ENCODE results near the gene FBL. TPM values are rescaled to one million over a fixed set of nuclear protein-coding genes. Genes with fewer than 3 reads are reported as not detected.

Gene FBL
- total RNA-seq, 3 donors from 2014 or later = 126 to 200 (median 155) TPM

DNA sequence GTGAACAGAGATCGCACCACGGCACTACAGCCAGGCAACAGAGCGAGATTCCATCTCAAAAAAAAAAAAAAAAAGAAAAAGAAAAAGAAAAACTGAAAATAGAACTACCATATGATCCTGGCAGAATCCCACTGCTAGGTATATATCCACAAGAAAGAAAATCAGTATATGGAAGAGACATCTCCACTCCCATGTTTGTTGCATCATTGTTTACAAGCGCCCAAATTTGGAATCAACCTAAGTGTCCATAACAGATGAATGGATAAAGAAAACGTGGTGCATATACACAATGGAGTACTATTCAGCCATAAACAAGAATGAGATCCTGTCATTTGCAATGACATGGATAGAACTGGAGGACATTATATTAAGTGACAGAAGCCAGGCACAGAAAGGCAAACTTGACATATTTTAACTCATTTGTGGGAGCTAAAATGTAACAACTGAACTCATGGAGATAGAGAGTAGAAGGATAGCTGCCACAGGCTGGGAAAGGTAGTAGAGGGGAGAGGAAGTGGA is 38.3 kb downstream of the FBL start:
- Histone ChIP-seq H3K4me3 (no peak overlapping the region), H3K9me3 (no peaks in the 10 kb centered on the region), H3K36me3 (ENCODE audit: low read depth) (no peaks in the 10 kb centered on the region), H3K4me1 (ENCODE audit: low read depth) (no peaks in the 10 kb centered on the region)
- DNase-seq = no peak
- TF ChIP-seq, protein P1, sequence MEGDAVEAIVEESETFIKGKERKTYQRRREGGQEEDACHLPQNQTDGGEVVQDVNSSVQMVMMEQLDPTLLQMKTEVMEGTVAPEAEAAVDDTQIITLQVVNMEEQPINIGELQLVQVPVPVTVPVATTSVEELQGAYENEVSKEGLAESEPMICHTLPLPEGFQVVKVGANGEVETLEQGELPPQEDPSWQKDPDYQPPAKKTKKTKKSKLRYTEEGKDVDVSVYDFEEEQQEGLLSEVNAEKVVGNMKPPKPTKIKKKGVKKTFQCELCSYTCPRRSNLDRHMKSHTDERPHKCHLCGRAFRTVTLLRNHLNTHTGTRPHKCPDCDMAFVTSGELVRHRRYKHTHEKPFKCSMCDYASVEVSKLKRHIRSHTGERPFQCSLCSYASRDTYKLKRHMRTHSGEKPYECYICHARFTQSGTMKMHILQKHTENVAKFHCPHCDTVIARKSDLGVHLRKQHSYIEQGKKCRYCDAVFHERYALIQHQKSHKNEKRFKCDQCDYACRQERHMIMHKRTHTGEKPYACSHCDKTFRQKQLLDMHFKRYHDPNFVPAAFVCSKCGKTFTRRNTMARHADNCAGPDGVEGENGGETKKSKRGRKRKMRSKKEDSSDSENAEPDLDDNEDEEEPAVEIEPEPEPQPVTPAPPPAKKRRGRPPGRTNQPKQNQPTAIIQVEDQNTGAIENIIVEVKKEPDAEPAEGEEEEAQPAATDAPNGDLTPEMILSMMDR (IDR thresholded peaks at IDR 0.05) = no peak
- intact Hi-C loops (cut with DNase I, micrococcal nuclease) = no loop called here
- ATAC-seq = no peak

DNA sequence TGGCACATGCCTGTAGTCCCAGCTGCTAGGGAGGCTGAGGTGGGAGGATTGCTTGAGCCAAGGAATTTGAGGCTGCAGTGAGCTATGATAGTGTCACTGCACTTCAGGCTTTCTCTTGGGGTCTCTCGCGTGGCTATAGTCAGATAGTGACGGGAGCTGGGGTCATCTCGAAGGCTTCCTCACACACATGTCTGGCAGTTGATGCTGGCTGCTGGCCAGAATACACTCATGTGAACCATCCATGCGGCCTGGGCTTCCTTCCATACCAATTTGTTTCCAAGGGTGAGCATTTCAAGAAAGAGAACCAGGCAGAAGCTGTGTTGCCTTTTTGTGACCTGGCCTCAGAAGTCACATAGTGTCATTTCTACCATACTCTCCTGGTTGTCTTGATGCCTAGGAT is 41.1 kb downstream of the FBL start:
- DNase-seq (no peak), ATAC-seq (no peak)
- no peaks in the 10 kb centered on the region for H3K36me3 ChIP-seq (ENCODE audit: low read depth)
- H3K9me3 ChIP-seq = no peaks in the 10 kb centered on the region
- H3K4me3 ChIP-seq = no peak overlapping the region
- H3K4me1 ChIP-seq (ENCODE audit: low read depth) = no peaks in the 10 kb centered on the region
- TF ChIP-seq, protein P1 (IDR thresholded peaks at IDR 0.05) = no peak
- intact Hi-C loops (cut with DNase I, micrococcal nuclease) = no loop called here

DNA sequence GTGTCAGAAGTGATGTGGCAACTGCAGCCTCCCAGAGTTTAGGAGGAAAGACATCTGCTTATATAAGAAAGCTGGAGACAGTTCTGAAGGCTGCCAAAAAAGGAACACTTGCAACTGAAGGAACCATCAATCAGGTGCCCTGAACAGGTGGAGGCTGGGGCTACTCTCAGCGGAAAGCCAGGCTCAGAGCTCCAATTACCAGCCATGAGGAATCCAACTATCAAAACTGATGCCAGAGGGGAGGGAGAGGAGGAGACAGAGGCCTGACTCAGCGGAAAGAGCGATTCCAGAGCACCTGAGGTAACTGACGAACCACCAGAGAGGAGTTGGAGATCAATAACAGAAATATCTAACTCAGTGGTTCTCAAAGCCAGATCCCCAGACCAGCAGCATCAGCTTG is 43.2 kb downstream of the FBL start:
- Histone ChIP-seq H3K9me3 (no peaks in the 10 kb centered on the region), H3K4me3 (no peak overlapping the region), H3K4me1 (ENCODE audit: low read depth) (no peaks in the 10 kb centered on the region), H3K36me3 (ENCODE audit: low read depth) (no peaks in the 10 kb centered on the region)
- TF ChIP-seq, protein P1 (IDR thresholded peaks at IDR 0.05) = no peak
- ATAC-seq = no peak
- DNase-seq = no peak
- intact Hi-C loops (cut with DNase I, micrococcal nuclease) = no loop called here

DNA sequence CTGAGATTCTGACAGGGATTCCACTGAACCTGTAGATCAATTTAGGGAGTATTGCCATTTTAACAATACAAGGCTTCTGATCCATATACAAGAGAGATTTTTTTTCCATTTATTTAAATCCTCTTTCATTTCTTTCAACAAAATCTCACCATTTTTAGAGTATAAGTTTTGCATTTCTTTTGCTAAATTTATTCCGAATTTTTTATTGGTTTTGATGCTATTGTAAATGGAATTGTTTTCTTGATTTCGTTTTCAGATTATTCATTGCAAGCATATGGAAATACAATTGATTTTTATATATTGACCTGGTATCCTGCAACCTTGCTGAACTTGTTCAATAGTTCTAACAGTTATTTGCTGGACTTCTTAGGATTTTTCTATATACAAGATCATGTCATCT is 49.1 kb downstream of the FBL start:
- ATAC-seq = no peak
- Histone ChIP-seq H3K4me1 (ENCODE audit: low read depth) (no peaks in the 10 kb centered on the region), H3K9me3 (no peaks in the 10 kb centered on the region), H3K36me3 (ENCODE audit: low read depth) (no peaks in the 10 kb centered on the region), H3K4me3 (no peak overlapping the region)
- TF ChIP-seq, protein P1 (IDR thresholded peaks at IDR 0.05) = no peak
- no peak for DNase-seq
- intact Hi-C loops (cut with DNase I, micrococcal nuclease) = no loop called here

DNA sequence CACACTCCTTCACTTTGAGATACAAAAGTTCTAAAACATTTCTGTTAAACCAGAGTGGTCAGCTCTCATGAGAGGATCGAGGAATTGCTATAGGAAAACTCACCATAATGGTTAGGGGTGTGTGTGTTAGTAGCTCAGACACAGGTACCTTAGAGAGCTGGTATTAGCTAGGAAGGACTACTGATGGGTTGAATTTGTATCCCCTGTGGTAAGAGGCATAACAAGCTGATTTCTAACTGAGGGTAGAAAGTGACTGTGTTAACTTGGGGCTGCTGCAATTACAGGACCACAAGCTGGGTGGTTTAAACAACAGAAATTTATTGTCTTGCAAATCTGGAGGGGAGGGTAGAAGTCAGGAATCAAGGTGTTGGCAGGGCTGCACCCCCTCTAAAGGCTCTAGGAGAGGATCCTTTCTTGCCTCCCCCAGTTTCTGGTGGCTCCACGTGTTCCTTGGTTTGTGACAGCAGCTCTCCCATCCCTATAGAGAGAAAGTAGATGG is 50.1 kb downstream of the FBL start:
- no peaks in the 10 kb centered on the region for H3K36me3 ChIP-seq (ENCODE audit: low read depth)
- TF ChIP-seq, protein P1 (IDR thresholded peaks at IDR 0.05) = no peak
- H3K9me3 ChIP-seq = no peaks in the 10 kb centered on the region

DNA sequence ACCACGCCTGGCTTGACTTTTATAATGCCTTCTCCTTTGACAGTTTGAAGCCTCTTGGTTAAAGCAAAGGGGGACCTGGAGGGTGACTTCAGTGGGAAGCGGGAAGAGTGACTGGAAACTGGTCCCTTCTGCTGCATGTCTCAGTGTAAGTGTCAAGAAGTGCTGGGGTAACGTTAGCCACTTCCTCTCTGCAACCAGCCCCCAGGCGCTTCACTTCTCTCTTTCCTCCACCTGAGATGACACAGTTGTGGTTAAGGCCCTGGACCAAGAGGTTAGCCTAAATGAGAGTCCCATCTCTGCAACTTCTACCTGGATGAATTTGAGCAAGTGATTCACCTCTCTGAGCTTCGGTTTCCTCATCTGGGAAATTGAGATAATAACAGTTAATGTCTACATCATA is 51.2 kb downstream of the FBL start:
- intact Hi-C loops (cut with DNase I, micrococcal nuclease) = no loop called here
- Histone ChIP-seq H3K9me3 (no peaks in the 10 kb centered on the region), H3K4me3 (no peak overlapping the region), H3K36me3 (ENCODE audit: low read depth) (no peaks in the 10 kb centered on the region), H3K4me1 (ENCODE audit: low read depth) (no peaks in the 10 kb centered on the region)
- ATAC-seq = no peak
- TF ChIP-seq, protein P1 (IDR thresholded peaks at IDR 0.05) = no peak
- no peak for DNase-seq

More for the DNA sequence above, 50.1 kb downstream of the FBL start:
- DNase-seq (no peak), ATAC-seq (no peak)
- H3K4me3 ChIP-seq = no peak overlapping the region
- intact Hi-C loops (cut with DNase I, micrococcal nuclease) = no loop called here
- H3K4me1 ChIP-seq (ENCODE audit: low read depth) = no peaks in the 10 kb centered on the region

Data from mucosa of descending colon (tissue), 3 donors.